GM19452 (cell line): ENCODE measurements around the gene RABIF.
"Not testable (repeated sequence)": the region's sequence is repeated elsewhere in the genome, so short reads cannot be mapped to it uniquely, and the experiment has no call there.

Experiments used
- ATAC-seq: cut with Tn5 transposase; IDR thresholded peaks from one replicate; pipeline ENCODE4 v1.9.1; 2021; ENCODE audit not compliant: unreplicated experiment

RABIF gene

DNA sequence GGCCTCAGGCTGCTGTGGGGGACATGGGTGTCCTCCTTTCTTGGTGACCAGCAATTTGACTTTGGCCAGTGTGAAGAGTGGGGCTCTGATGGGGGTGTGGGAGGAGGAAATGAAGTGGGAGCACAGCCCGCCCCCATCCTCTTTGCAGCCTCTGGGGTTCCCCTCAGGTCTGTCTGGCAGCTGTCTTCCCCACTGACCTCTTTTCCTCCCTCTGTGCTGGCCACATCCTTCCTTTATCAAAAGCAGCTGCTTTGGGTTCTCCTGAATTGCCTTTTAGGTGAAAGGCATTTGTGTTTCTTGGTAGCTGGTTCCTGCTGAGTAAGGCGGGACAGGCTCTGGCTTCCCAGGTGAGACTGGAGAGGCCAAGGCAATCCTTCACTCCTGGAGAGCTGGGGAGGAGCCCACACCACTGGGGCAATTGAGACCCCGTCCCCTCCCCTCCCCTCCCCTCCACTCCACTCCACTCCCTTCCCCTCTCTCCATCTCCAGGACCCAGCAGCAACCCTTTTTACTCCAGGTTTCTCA is 53.3 kb downstream of the RABIF start:
- ATAC-seq: no peak

GRCh38 chr1:202834771-202835547 is 54.0 kb downstream of the RABIF start:
- no peak for ATAC-seq

- no peak for ATAC-seq
Measured at GRCh38 chr1:202831906-202832305, 57.0 kb downstream of the RABIF start.

DNA sequence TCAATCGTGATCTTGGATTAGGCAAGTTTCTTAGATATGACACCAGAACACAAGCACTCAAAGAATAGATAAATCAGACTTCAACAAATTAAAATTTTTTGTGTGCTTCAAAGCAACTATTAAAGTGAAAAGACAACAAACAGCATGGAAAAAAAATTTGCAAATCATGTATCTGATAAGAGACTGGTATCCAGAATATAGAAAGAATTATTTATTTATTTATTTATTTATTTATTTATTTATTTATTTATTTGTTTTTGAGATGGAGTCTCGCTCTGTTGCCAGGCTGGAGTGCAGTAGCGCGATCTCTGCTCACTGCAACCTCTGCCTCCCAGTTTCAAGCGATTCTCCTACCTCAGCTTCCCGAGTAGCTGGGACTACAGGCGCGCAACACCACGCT is 59.7 kb downstream of the RABIF start:
- ATAC-seq: not testable (repeated sequence)
